ENCODE results near the gene GOLGA1.

GOLGA1 gene

GRCh38 chr9:124831642-124832364, 109.1 kb downstream of the GOLGA1 start:
- DNase-seq: no peak

GRCh38 chr9:124830593-124830992, 110.3 kb downstream of the GOLGA1 start:
- no peak for DNase-seq

GRCh38 chr9:124829334-124829669, 111.6 kb downstream of the GOLGA1 start:
- DNase-seq: no peak

GRCh38 chr9:124828489-124829333, 112.2 kb downstream of the GOLGA1 start:
- no peak for DNase-seq

Data from islet precursor cell (in vitro differentiated cells).